Panc1 (cell line): Measurements from ENCODE around the gene PLSCR3. TPM values are rescaled to one million over a fixed set of nuclear protein-coding genes. Genes with fewer than 3 reads are reported as not detected.

Experiments
- ATAC-seq: fragments of 200-7000 bp; cut with Tn5 transposase; 2 replicates; pipeline ENCODE4 v1.9.1; 2020; ENCODE audit warnings: mild to moderate bottlenecking, moderate library complexity
- Bru-seq: library from RNA; stranded (reverse); fragments of 400-500 nt; gene quantifications from one replicate; lab custom pipeline; 2021; lab: Mats Ljungman, UMichigan
- BruChase-seq, 2 experiments: library from RNA; stranded (reverse); fragments of 400-500 nt; gene quantifications; one replicate each; lab custom pipeline; 2021; lab: Mats Ljungman, UMichigan
- BruUV-seq: library from RNA; stranded (reverse); fragments of 400-500 nt; replicated peaks from 2 replicates; lab custom pipeline; 2021; lab: Mats Ljungman, UMichigan
- CTCF ChIA-PET: fragments of 300-600 bp; sonication (Branson Sonifier 250); formaldehyde crosslinking; loops from one replicate; lab custom pipeline; 2022; ENCODE audit warnings: antibody characterized with exemption; lab: Charles Lee
- POLR2A ChIA-PET: fragments of 300-600 bp; sonication (Branson Sonifier 250); formaldehyde crosslinking; loops from one replicate; lab custom pipeline; 2022; ENCODE audit warnings: antibody characterized with exemption; lab: Charles Lee
- DNase-seq: peaks from one replicate; pipeline ENCODE4 v3.0.0-alpha.2; 2010; ENCODE audit warnings: low read depth, low spot score
- H3K27ac ChIP-seq: 2 replicates; pipeline ENCODE4 v1.5.1; 2011; ENCODE audit warnings: mild to moderate bottlenecking, low read length, inconsistent platforms
- H3K27me3 ChIP-seq: fragments of 200-500 bp; sonication (Bioruptor generic); 2 replicates; pipeline ENCODE4 v1.6.0; 2014; ENCODE audit warnings: low read length, inconsistent platforms; ENCODE audit not compliant: control insufficient read depth, insufficient read depth
- H3K36me3 ChIP-seq: fragments of 200-500 bp; sonication (Bioruptor generic); 2 replicates; pipeline ENCODE4 v1.5.1; 2014; ENCODE audit warnings: inconsistent platforms, mild to moderate bottlenecking, low read length, moderate library complexity; ENCODE audit not compliant: control insufficient read depth, insufficient read depth
- H3K4me1 ChIP-seq: 2 replicates; pipeline ENCODE4 v1.5.1; 2011; ENCODE audit warnings: inconsistent platforms, mild to moderate bottlenecking, low read length, moderate library complexity; ENCODE audit not compliant: control insufficient read depth, insufficient read depth
- H3K4me3 ChIP-seq, 2 experiments: 2 replicates each; pipeline ENCODE4 v1.5.1; 2011 to 2012; ENCODE audit warnings: low read depth in 2 of 2, low read length in 2 of 2, mild to moderate bottlenecking in 2 of 2, inconsistent platforms in 1 of 2, moderate library complexity in 1 of 2
- H3K9me3 ChIP-seq: fragments of 200-500 bp; sonication (Bioruptor generic); 2 replicates; pipeline ENCODE4 v1.5.1; 2014; ENCODE audit warnings: low read depth, mild to moderate bottlenecking, inconsistent platforms, low read length, moderate library complexity; ENCODE audit not compliant: control insufficient read depth, insufficient read depth
- CTCF ChIP-seq: fragments of 450-650 bp; IDR thresholded peaks from 2 replicates; pipeline ENCODE4 v1.5.1; 2017; ENCODE audit warnings: mild to moderate bottlenecking
- POLR2AphosphoS5 ChIP-seq: IDR thresholded peaks from 2 replicates; pipeline ENCODE4 v1.6.1; 2012; ENCODE audit warnings: mild to moderate bottlenecking, low read depth, low read length, moderate library complexity
- SIN3A ChIP-seq: IDR thresholded peaks from 2 replicates; pipeline ENCODE4 v1.6.1; 2012; ENCODE audit warnings: low read depth, mild to moderate bottlenecking, low read length, moderate library complexity, borderline replicate concordance; ENCODE audit not compliant: insufficient read depth
- TCF7L2 ChIP-seq: IDR thresholded peaks from 2 replicates; pipeline ENCODE4 v1.6.1; 2011; ENCODE audit warnings: mild to moderate bottlenecking, low read depth, low read length, inconsistent platforms
- in situ Hi-C: cut with HindIII; loops from 2 replicates; pipeline ENCODE4 v1.10.0; 2016; ENCODE audit warnings: low sequenced_read_pairs, low pct_unique_long_range_greater_than_20kb
- intact Hi-C: fragments of 100-400 bp; cut with micrococcal nuclease; formaldehyde crosslinking; loops from one replicate; pipeline ENCODE4 v1.10.0; 2022; ENCODE audit not compliant: unreplicated experiment
- long read RNA-seq: library from polyadenylated mRNA; unstranded; transcript quantifications from one replicate; pipeline ENCODE4 v2.0.0, GENCODE V29; 2021; ENCODE audit not compliant: unreplicated experiment
- polyA plus RNA-seq: library from polyadenylated mRNA; unstranded; fragments of >200 nt; gene quantifications from one replicate; pipeline ENCODE4 v1.2.1, GENCODE V29; 2012; ENCODE audit warnings: missing spikeins; ENCODE audit not compliant: insufficient read length
- total RNA-seq: library from RNA; stranded (reverse); gene quantifications from one replicate; pipeline ENCODE4 v1.2.1, GENCODE V29; 2021; ENCODE audit not compliant: unreplicated experiment
- TF ChIP-seq, protein P1 (sequence below), 2 experiments: IDR thresholded peaks; 2 replicates each; pipeline ENCODE4 v1.6.1; 2011 to 2012; ENCODE audit warnings: low read depth in 2 of 2, control low read depth in 1 of 2, low read length in 1 of 2, mild to moderate bottlenecking in 1 of 2, moderate library complexity in 1 of 2; ENCODE audit not compliant: insufficient read depth in 1 of 2

PLSCR3 gene
- total RNA-seq (32.0 TPM), Bru-seq, nascent RNA (percentile 15 among the genes with signal in this experiment), BruChase-seq, experiment 1, labeled RNA remaining after a 2-hour chase (percentile 41 among the genes with signal in this experiment), BruChase-seq, experiment 2, labeled RNA remaining after a 6-hour chase (percentile 35 among the genes with signal in this experiment)
- polyA plus RNA-seq = 68.3 TPM
- long read RNA-seq, transcript PLSCR3-202 (8 exons, 2,067 nt) = major isoform, 5 of 30 reads
- long read RNA-seq, partial matches to known transcripts = 5 of 30 reads
- long read RNA-seq, other reads (novel, unspliced or antisense) = 12 of 30 reads

DNA sequence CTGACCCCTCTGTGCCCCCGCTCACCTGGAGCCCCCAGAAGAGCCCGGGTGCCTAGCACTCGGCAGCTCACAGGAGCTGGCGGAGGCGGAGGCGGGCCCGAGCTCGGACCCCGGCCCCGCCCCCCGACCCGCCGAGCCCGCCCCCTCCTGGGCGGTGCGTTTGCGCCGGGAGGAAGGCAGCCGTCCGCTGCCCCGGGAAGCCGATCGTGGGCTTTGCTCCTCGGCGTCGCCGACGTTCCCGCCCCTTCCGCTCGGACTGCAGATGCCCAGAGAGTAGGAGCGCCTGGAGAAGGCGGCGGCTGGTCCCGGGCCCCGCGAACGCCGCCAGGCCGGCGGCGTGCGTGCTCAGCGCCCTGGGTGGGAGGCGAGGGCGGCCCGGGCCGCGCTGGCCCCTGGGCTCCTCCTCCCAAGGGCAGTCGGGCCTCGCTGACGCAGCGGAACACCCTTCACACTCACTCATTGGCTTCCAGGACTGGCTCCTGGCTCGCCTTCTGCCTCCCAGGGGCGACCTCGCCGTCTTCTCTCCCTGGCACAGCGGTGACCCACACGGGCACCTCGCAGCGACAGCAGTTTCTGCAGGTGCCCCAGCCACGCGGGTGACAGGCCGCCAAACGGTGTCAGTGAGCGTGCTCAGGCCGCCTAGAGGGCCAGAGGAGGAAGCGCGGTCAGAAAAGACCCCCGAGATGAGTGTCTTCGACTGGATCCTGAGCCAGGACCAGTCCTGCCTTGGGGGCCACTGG, at the start of gene PLSCR3:
Gene PLSCR3 (minus strand): TSS at position 74 of the 740 bp plus-strand sequence. CDS start 415 bp downstream, outside the sequence.
- TF ChIP-seq CTCF (no peak; the same call in 1 of the 2 replicates), TCF7L2 (no peak), POLR2AphosphoS5 (peak; percentile 69), SIN3A (0 out of 2 replicates have a peak, but pooled peaks have one; percentile 42)
- TF ChIP-seq, protein P1, sequence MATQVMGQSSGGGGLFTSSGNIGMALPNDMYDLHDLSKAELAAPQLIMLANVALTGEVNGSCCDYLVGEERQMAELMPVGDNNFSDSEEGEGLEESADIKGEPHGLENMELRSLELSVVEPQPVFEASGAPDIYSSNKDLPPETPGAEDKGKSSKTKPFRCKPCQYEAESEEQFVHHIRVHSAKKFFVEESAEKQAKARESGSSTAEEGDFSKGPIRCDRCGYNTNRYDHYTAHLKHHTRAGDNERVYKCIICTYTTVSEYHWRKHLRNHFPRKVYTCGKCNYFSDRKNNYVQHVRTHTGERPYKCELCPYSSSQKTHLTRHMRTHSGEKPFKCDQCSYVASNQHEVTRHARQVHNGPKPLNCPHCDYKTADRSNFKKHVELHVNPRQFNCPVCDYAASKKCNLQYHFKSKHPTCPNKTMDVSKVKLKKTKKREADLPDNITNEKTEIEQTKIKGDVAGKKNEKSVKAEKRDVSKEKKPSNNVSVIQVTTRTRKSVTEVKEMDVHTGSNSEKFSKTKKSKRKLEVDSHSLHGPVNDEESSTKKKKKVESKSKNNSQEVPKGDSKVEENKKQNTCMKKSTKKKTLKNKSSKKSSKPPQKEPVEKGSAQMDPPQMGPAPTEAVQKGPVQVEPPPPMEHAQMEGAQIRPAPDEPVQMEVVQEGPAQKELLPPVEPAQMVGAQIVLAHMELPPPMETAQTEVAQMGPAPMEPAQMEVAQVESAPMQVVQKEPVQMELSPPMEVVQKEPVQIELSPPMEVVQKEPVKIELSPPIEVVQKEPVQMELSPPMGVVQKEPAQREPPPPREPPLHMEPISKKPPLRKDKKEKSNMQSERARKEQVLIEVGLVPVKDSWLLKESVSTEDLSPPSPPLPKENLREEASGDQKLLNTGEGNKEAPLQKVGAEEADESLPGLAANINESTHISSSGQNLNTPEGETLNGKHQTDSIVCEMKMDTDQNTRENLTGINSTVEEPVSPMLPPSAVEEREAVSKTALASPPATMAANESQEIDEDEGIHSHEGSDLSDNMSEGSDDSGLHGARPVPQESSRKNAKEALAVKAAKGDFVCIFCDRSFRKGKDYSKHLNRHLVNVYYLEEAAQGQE (IDR thresholded peaks at IDR 0.05; ENCODE audit: insufficient read depth in 1 of 2, low read depth in 2 of 2, low read length in 1 of 2) = no peak
- Histone ChIP-seq H3K4me1 (no peaks in the 10 kb centered on the region), H3K36me3 (no peaks in the 10 kb centered on the region), H3K9me3 (no peaks in the 10 kb centered on the region), H3K27me3 (no peaks in the 10 kb centered on the region), H3K4me3 (peak within 1 kb of the TSS; percentile 71 to 82), H3K27ac (peak within 1 kb of the TSS; percentile 77)
- intact Hi-C loops = no loop called here
- DNase-seq (no peak), ATAC-seq (peak; percentile 92)
- no TSS peak for BruUV-seq
- ChIA-PET POLR2A (interaction anchor here (0.6 kb wide), 1 partner anchor 12 kb away, joined by 3 read pairs; no protein-coding TSS in a partner anchor), CTCF (interaction anchor here (0.7 kb wide), 1 partner anchor 39 kb away, joined by 4 read pairs; no protein-coding TSS in a partner anchor)
- in situ Hi-C loops = no loop called here

- no peaks in the 10 kb centered on the region for H3K27me3 ChIP-seq
- ChIA-PET POLR2A (no interaction called here), CTCF (no interaction called here)
- H3K4me3 ChIP-seq = no peak overlapping the region
- ATAC-seq (no peak), DNase-seq (no peak)
- in situ Hi-C loops (no loop called here), intact Hi-C loops (no loop called here)
- BruUV-seq = no TSS peak
- no peaks in the 10 kb centered on the region for H3K36me3 ChIP-seq
- no peaks in the 10 kb centered on the region for H3K9me3 ChIP-seq
- peaks cover 16% of the 10 kb centered on the region for H3K4me1 ChIP-seq
- no peak overlapping the region for H3K27ac ChIP-seq
- TF ChIP-seq CTCF (no peak), TCF7L2 (no peak), SIN3A (no peak)
- TF ChIP-seq, protein P1 (IDR thresholded peaks at IDR 0.05; ENCODE audit: insufficient read depth in 1 of 2, low read depth in 2 of 2, low read length in 1 of 2) = no peak
Measured at GRCh38 chr17:7443499-7444485, 49.5 kb upstream of the PLSCR3 start.
